HEK293 (cell line): ENCODE measurements around the gene ASTN2.
A peak's percentile ranks its signal among the peaks of the same experiment; 100 is the strongest.

Experiments
- CTCF ChIA-PET: fragments of 350-600 bp; formaldehyde crosslinking; extraction: SDS; loops from one replicate; lab custom pipeline; 2021; ENCODE audit warnings: antibody characterized with exemption; lab: Yijun Ruan, JAX
- POLR2A ChIA-PET: fragments of 300-600 bp; formaldehyde crosslinking; extraction: SDS; loops from one replicate; lab custom pipeline; 2020; ENCODE audit warnings: antibody characterized with exemption, inconsistent platforms; lab: Yijun Ruan, JAX
- H3K27ac ChIP-seq: fragments of 200-500 bp; sonication (Bioruptor generic); 2 replicates; pipeline ENCODE4 v1.5.1; 2014; ENCODE audit warnings: low read depth, low read length, control low read depth, inconsistent platforms; ENCODE audit errors: extremely low read depth
- H3K36me3 ChIP-seq, 2 experiments: fragments of 200-500 bp in 1 of 2; sonication (Bioruptor generic) in 1 of 2; 1 replicate in 1 of 2; 2 replicates in 1 of 2; pipeline ENCODE4 v1.5.1; 2014 to 2017; ENCODE audit warnings: inconsistent platforms in 2 of 2, low read length in 2 of 2; ENCODE audit not compliant: control insufficient read depth in 2 of 2, insufficient read depth in 1 of 2
- H3K4me1 ChIP-seq: fragments of 200-500 bp; sonication (Bioruptor generic); 2 replicates; pipeline ENCODE4 v1.5.1; 2014; ENCODE audit warnings: mild to moderate bottlenecking, low read length, inconsistent platforms; ENCODE audit not compliant: control insufficient read depth, insufficient read depth
- H3K4me3 ChIP-seq: 2 replicates; pipeline ENCODE4 v1.5.1; 2011; ENCODE audit warnings: low read depth, mild to moderate bottlenecking, control low read depth, low read length, moderate library complexity
- H3K9me3 ChIP-seq: fragments of 200-500 bp; sonication (Bioruptor generic); 2 replicates; pipeline ENCODE4 v1.5.1; 2014; ENCODE audit warnings: low read depth, low read length, inconsistent platforms; ENCODE audit not compliant: control insufficient read depth, insufficient read depth
- AEBP2 ChIP-seq: fragments of 450-650 bp; formaldehyde crosslinking; IDR thresholded peaks from 2 replicates; pipeline ENCODE4 v1.5.1; 2016; ENCODE audit warnings: missing biosample characterization, missing genetic modification characterization, borderline replicate concordance
- EGR2 ChIP-seq: fragments of 450-650 bp; formaldehyde crosslinking; IDR thresholded peaks from 2 replicates; pipeline ENCODE4 v1.5.1; 2016; ENCODE audit warnings: low read depth, missing biosample characterization, missing genetic modification characterization
- GLIS1 ChIP-seq: fragments of 450-650 bp; formaldehyde crosslinking; IDR thresholded peaks from 2 replicates; pipeline ENCODE4 v1.5.1; 2016; ENCODE audit warnings: missing biosample characterization, missing genetic modification characterization
- PRDM10 ChIP-seq: fragments of 450-650 bp; formaldehyde crosslinking; IDR thresholded peaks from 2 replicates; pipeline ENCODE4 v1.5.1; 2016; ENCODE audit warnings: missing biosample characterization, missing genetic modification characterization
- WT1 ChIP-seq: fragments of 450-650 bp; formaldehyde crosslinking; IDR thresholded peaks from 2 replicates; pipeline ENCODE4 v1.5.1; 2016; ENCODE audit warnings: missing biosample characterization, missing genetic modification characterization
- ZBTB11 ChIP-seq: fragments of 450-650 bp; formaldehyde crosslinking; conservative IDR thresholded peaks from 2 replicates; pipeline ENCODE4 v1.5.1; 2016; ENCODE audit warnings: low read depth, missing biosample characterization, missing genetic modification characterization
- ZBTB44 ChIP-seq: fragments of 450-650 bp; IDR thresholded peaks from 2 replicates; pipeline ENCODE4 v1.5.1; 2018; ENCODE audit warnings: missing biosample characterization, mild to moderate bottlenecking, missing genetic modification characterization
- ZEB2 ChIP-seq: fragments of 450-650 bp; formaldehyde crosslinking; IDR thresholded peaks from 2 replicates; pipeline ENCODE4 v1.5.1; 2016; ENCODE audit warnings: missing biosample characterization, missing genetic modification characterization
- ZFP41 ChIP-seq: fragments of 450-650 bp; formaldehyde crosslinking; IDR thresholded peaks from 2 replicates; pipeline ENCODE4 v1.5.1; 2016; ENCODE audit warnings: missing biosample characterization, missing genetic modification characterization, borderline replicate concordance
- ZNF112 ChIP-seq: fragments of 450-650 bp; formaldehyde crosslinking; IDR thresholded peaks from 2 replicates; pipeline ENCODE4 v1.5.0; 2017; ENCODE audit warnings: missing biosample characterization, missing genetic modification characterization
- ZNF155 ChIP-seq: fragments of 450-650 bp; formaldehyde crosslinking; IDR thresholded peaks from 2 replicates; pipeline ENCODE4 v1.5.1; 2016; ENCODE audit warnings: missing biosample characterization, missing genetic modification characterization
- ZNF394 ChIP-seq: fragments of 450-650 bp; formaldehyde crosslinking; IDR thresholded peaks from 2 replicates; pipeline ENCODE4 v1.5.1; 2016; ENCODE audit warnings: missing biosample characterization, missing genetic modification characterization, mild to moderate bottlenecking, moderate library complexity, borderline replicate concordance
- ZNF426 ChIP-seq: fragments of 450-650 bp; formaldehyde crosslinking; IDR thresholded peaks from 2 replicates; pipeline ENCODE4 v1.5.1; 2017; ENCODE audit warnings: missing biosample characterization, missing genetic modification characterization, mild to moderate bottlenecking, inconsistent platforms, moderate library complexity
- ZNF600 ChIP-seq: fragments of 450-650 bp; formaldehyde crosslinking; IDR thresholded peaks from 2 replicates; pipeline ENCODE4 v1.5.1; 2016; ENCODE audit warnings: missing biosample characterization, missing genetic modification characterization
- ZNF747 ChIP-seq: fragments of 450-650 bp; formaldehyde crosslinking; IDR thresholded peaks from 2 replicates; pipeline ENCODE4 v1.5.1; 2016; ENCODE audit warnings: missing biosample characterization, missing genetic modification characterization
- ZNF768 ChIP-seq: fragments of 450-650 bp; formaldehyde crosslinking; IDR thresholded peaks from 2 replicates; pipeline ENCODE4 v1.5.1; 2018; ENCODE audit warnings: missing biosample characterization, mild to moderate bottlenecking, missing genetic modification characterization
- ZNF785 ChIP-seq: fragments of 450-650 bp; formaldehyde crosslinking; IDR thresholded peaks from 2 replicates; pipeline ENCODE4 v1.5.1; 2016; ENCODE audit warnings: missing biosample characterization, missing genetic modification characterization
- ZSCAN16 ChIP-seq: fragments of 450-650 bp; formaldehyde crosslinking; IDR thresholded peaks from 2 replicates; pipeline ENCODE4 v1.5.1; 2016; ENCODE audit warnings: missing biosample characterization, missing genetic modification characterization
- ZSCAN30 ChIP-seq: fragments of 450-650 bp; IDR thresholded peaks from 2 replicates; pipeline ENCODE4 v1.5.1; 2018; ENCODE audit warnings: missing biosample characterization, mild to moderate bottlenecking, missing genetic modification characterization, moderate library complexity

The ASTN2 gene

GRCh38 chr9:116817762-116818161 is 597.1 kb downstream of the ASTN2 start (continued):
- TF ChIP-seq ZNF785 (tag by site-specific recombination) (no peak), AEBP2 (tag by site-specific recombination) (no peak), ZBTB11 (no peak), ZSCAN16 (no peak)

- Histone ChIP-seq H3K27ac (no peak overlapping the region), H3K4me1 (no peaks in the 10 kb centered on the region), H3K9me3 (no peaks in the 10 kb centered on the region)
- TF ChIP-seq ZNF112 (tag by site-specific recombination), result no peak
- peak; percentile 16 for TF ChIP-seq ZNF426 (tag by site-specific recombination)
- TF ChIP-seq, all 188 proteins: peak for 1
- CTCF ChIA-PET, result interaction anchor here (0.7 kb wide), 1 partner anchor 148 kb away, joined by 3 read pairs; no protein-coding TSS in a partner anchor
- H3K4me3 ChIP-seq, result no peak overlapping the region
- no peaks in the 10 kb centered on the region for H3K36me3 ChIP-seq
- POLR2A ChIA-PET, result no interaction called here
Measured at GRCh38 chr9:116816484-116816883, 598.4 kb downstream of the ASTN2 start.

- ChIA-PET CTCF (interaction anchor here (0.6 to 0.7 kb wide), 2 partner anchors 47 to 147 kb away, joined by 3 read pairs; no protein-coding TSS in a partner anchor), POLR2A (no interaction called here)
- Histone ChIP-seq H3K27ac (no peak overlapping the region), H3K4me1 (no peaks in the 10 kb centered on the region), H3K36me3 (no peaks in the 10 kb centered on the region), H3K9me3 (no peaks in the 10 kb centered on the region), H3K4me3 (no peak overlapping the region)
- TF ChIP-seq ZFP41 (tag by site-specific recombination), result no peak
- no peak for TF ChIP-seq ZNF155 (tag by site-specific recombination)
- TF ChIP-seq WT1 (tag by site-specific recombination), result no peak
- TF ChIP-seq ZSCAN30 (tag by site-specific recombination), result no peak
- no peak for TF ChIP-seq ZEB2 (tag by site-specific recombination)
- no peak for TF ChIP-seq GLIS1
- TF ChIP-seq EGR2 (tag by site-specific recombination), result no peak
- no peak for TF ChIP-seq ZNF600
- no peak for TF ChIP-seq PRDM10 (tag by site-specific recombination)
- TF ChIP-seq ZNF768 (tag by site-specific recombination), result no peak
- TF ChIP-seq ZBTB11, result no peak
- TF ChIP-seq ZNF394 (tag by site-specific recombination), result no peak
- TF ChIP-seq ZBTB44 (tag by site-specific recombination), result no peak
- TF ChIP-seq ZNF785 (tag by site-specific recombination), result no peak
- no peak for TF ChIP-seq ZNF747 (tag by site-specific recombination)
- TF ChIP-seq, all 188 proteins: peak for 0
Measured at GRCh38 chr9:116815835-116816234, 599.0 kb downstream of the ASTN2 start.
